Left ventricle myocardium inferior (tissue), 1 donor: ENCODE results near the gene GSG1L. TPM values are rescaled to one million over a fixed set of nuclear protein-coding genes. Genes with fewer than 3 reads are reported as not detected.

Source experiments
- DNase-seq: peaks from one replicate; pipeline ENCODE4 v3.0.0-alpha.2; 2020
- H3K27ac ChIP-seq: fragments of 200-600 bp; replicated peaks from 2 replicates; pipeline ENCODE4 v1.8.0; 2021
- H3K27me3 ChIP-seq: fragments of 200-600 bp; 2 replicates; pipeline ENCODE4 v1.8.0; 2021; ENCODE audit warnings: low read depth
- H3K36me3 ChIP-seq: fragments of 200-600 bp; 2 replicates; pipeline ENCODE4 v1.8.0; 2021
- H3K4me1 ChIP-seq: fragments of 200-600 bp; 2 replicates; pipeline ENCODE4 v1.8.0; 2021
- H3K4me3 ChIP-seq: fragments of 200-600 bp; 2 replicates; pipeline ENCODE4 v1.8.0; 2021; ENCODE audit warnings: mild to moderate bottlenecking, moderate library complexity
- H3K9me3 ChIP-seq: fragments of 200-600 bp; replicated peaks from 2 replicates; pipeline ENCODE4 v1.8.0; 2021
- intact Hi-C: fragments of 100-400 bp; cut with micrococcal nuclease; formaldehyde crosslinking; loops from one replicate; pipeline ENCODE4 v1.11.0; 2022
- long read RNA-seq: library from polyadenylated mRNA; unstranded; transcript quantifications from one replicate; pipeline ENCODE4 v2.0.0, GENCODE V29; 2021
- total RNA-seq: library from RNA; stranded (reverse); fragmentation: NEBNext Ultra II Directional; extraction: Animal tissue kit (Norgen Biotek cat#: 25700); gene quantifications from one replicate; pipeline ENCODE4 v1.2.1, GENCODE V29; 2021
- TF ChIP-seq, protein P1 (sequence below): fragments of 200-600 bp; IDR thresholded peaks from 2 replicates; pipeline ENCODE4 v1.8.0; 2021; ENCODE audit warnings: antibody characterized with exemption, mild to moderate bottlenecking, borderline replicate concordance
- donor health status: DM: no; HTN: yes; CAD: no; lungs with severe emphysema.

Gene GSG1L
- total RNA-seq = 3.4 TPM
- long read RNA-seq, full-length matches to known transcripts = 5 of 7 reads
- long read RNA-seq, partial matches to known transcripts = 1 of 7 reads
- long read RNA-seq, other reads (novel, unspliced or antisense) = 1 of 7 reads

DNA sequence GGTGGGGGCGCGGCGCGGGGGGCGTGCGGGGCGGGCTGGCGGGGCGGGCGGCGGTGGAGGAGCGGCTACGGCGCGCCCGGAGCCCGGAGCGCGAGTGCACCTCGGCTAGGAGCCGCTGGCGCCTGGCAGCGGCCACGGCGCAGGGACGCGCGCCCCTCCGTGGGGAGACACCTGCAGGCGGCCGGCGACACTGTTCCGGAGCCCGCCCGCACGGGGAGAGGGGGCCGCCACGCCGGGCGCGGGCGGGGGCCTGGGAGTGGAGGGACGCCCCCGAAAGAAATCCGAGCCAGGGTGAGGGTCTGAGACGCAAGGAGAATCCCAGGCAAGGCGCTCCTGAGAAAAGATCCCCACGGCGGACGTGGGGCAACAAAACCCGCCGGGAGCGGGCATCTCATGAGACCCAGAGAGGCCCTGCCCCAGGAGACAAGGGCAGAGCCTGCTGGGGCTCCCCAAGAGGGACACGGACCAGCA, at the start of gene GSG1L:
GSG1L (minus strand) TSS at position 124 of the 471 bp plus-strand sequence. CDS start 290 bp downstream, outside the sequence.
- no peaks in the 10 kb centered on the region for H3K36me3 ChIP-seq
- peaks cover 71% of the 10 kb centered on the region for H3K27me3 ChIP-seq
- no peak for DNase-seq
- H3K4me1 ChIP-seq = peaks cover 16% of the 10 kb centered on the region
- H3K27ac ChIP-seq = no peak within 1 kb of the TSS
- TF ChIP-seq, protein P1, sequence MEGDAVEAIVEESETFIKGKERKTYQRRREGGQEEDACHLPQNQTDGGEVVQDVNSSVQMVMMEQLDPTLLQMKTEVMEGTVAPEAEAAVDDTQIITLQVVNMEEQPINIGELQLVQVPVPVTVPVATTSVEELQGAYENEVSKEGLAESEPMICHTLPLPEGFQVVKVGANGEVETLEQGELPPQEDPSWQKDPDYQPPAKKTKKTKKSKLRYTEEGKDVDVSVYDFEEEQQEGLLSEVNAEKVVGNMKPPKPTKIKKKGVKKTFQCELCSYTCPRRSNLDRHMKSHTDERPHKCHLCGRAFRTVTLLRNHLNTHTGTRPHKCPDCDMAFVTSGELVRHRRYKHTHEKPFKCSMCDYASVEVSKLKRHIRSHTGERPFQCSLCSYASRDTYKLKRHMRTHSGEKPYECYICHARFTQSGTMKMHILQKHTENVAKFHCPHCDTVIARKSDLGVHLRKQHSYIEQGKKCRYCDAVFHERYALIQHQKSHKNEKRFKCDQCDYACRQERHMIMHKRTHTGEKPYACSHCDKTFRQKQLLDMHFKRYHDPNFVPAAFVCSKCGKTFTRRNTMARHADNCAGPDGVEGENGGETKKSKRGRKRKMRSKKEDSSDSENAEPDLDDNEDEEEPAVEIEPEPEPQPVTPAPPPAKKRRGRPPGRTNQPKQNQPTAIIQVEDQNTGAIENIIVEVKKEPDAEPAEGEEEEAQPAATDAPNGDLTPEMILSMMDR = peak; percentile 39
- peak within 1 kb of the TSS; percentile 52 for H3K4me3 ChIP-seq
- H3K9me3 ChIP-seq = no peaks in the 10 kb centered on the region
- intact Hi-C loops = no loop called here

DNA sequence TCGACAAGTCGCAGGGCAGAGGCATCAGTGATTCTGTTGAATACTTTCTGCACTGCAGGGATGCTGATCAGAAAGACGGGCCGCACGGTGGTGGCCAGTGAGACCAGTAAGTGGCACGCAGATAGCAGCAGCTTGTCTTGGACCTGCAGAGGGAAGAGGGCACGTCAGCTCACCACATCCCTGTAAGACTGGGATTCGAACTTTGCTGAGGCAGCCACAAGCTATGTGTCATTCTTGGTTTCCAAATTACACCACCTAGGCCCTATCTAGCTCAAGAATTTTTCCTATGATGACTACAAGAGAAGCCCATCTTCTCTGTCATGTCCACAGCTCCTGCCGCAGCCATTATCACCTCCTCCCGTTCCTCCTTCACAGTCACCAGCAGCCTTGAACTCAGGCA, 49.4 kb upstream of the GSG1L start:
- Histone ChIP-seq H3K27me3 (no peaks in the 10 kb centered on the region), H3K4me1 (no peaks in the 10 kb centered on the region), H3K4me3 (no peak overlapping the region), H3K9me3 (no peaks in the 10 kb centered on the region), H3K36me3 (peaks cover 93% of the 10 kb centered on the region), H3K27ac (no peak overlapping the region)
- DNase-seq = no peak
- intact Hi-C loops = no loop called here
- TF ChIP-seq, protein P1 = no peak

GRCh38 chr16:28110977-28111376, 47.5 kb upstream of the GSG1L start:
- Histone ChIP-seq H3K9me3 (no peaks in the 10 kb centered on the region), H3K27ac (no peak overlapping the region), H3K36me3 (peaks cover 93% of the 10 kb centered on the region), H3K4me3 (no peak overlapping the region), H3K4me1 (no peaks in the 10 kb centered on the region), H3K27me3 (no peaks in the 10 kb centered on the region)
- TF ChIP-seq, protein P1 = no peak
- intact Hi-C loops = no loop called here
- DNase-seq = no peak

DNA sequence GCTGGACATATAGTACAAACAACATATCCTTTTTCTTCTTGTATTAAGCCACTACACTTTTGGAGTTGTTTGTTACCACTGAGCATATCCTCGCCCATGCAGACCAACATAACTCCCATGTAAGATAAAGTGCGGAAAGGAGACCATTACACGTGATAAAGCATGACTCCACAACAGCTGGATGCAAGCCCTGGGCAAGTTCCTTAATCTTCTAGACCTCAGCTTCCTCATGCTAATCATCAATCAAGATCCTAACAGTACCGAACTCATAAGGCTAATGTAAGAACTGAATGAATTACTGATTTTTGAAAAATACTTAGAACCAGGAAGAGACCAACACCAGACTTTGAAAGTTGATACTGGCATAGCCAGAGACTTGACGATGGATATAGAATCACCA, 47.0 kb upstream of the GSG1L start:
- no peaks in the 10 kb centered on the region for H3K27me3 ChIP-seq
- H3K9me3 ChIP-seq = no peaks in the 10 kb centered on the region
- H3K4me3 ChIP-seq = no peak overlapping the region
- H3K36me3 ChIP-seq = peaks cover 93% of the 10 kb centered on the region
- TF ChIP-seq, protein P1 = no peak
- no peak overlapping the region for H3K27ac ChIP-seq
- no peaks in the 10 kb centered on the region for H3K4me1 ChIP-seq
- intact Hi-C loops = no loop called here
- DNase-seq = no peak

- H3K27me3 ChIP-seq = no peaks in the 10 kb centered on the region
- no peaks in the 10 kb centered on the region for H3K9me3 ChIP-seq
- no peak overlapping the region for H3K4me3 ChIP-seq
- H3K27ac ChIP-seq = no peak overlapping the region
- DNase-seq = no peak
- intact Hi-C loops = no loop called here
- TF ChIP-seq, protein P1 = no peak
- no peaks in the 10 kb centered on the region for H3K4me1 ChIP-seq
- peaks cover 93% of the 10 kb centered on the region for H3K36me3 ChIP-seq
These were observed 46.6 kb upstream of the GSG1L start for GRCh38 chr16:28110074-28110473.
